Naive B cell (primary cell): Measurements from ENCODE around the gene CACNA1I. TPM values are rescaled to one million over a fixed set of nuclear protein-coding genes. Genes with fewer than 3 reads are reported as not detected.

ENCODE experiments used
- ATAC-seq, 2 donors: fragments of 150-1000 bp; cut with Tn5 transposase; 2 replicates each; pipeline ENCODE4 v1.10.0; 2021; ENCODE audit warnings: low read depth in 2 of 2, mild to moderate bottlenecking in 2 of 2, moderate library complexity in 2 of 2
- DNase-seq: peaks from one replicate; pipeline ENCODE4 v3.0.0; 2022
- H3K27ac Mint-ChIP-seq, 6 donors: one replicate each; pipeline ENCODE4 v1.8.0; 2020 to 2022; ENCODE audit warnings: mild to moderate bottlenecking in 6 of 6, mixed read lengths in 6 of 6, moderate library complexity in 5 of 6, inconsistent platforms in 2 of 6
- H3K27me3 Mint-ChIP-seq, 3 donors: one replicate each; pipeline ENCODE4 v1.8.0; 2021 to 2022; ENCODE audit warnings: mixed read lengths in 3 of 3, mild to moderate bottlenecking in 1 of 3
- H3K36me3 Mint-ChIP-seq, 2 donors: one replicate each; pipeline ENCODE4 v1.8.0; 2020 to 2022; ENCODE audit warnings: mixed read lengths in 2 of 2, inconsistent platforms in 1 of 2, mild to moderate bottlenecking in 1 of 2
- H3K4me1 Mint-ChIP-seq, 3 donors: one replicate each; pipeline ENCODE4 v1.8.0; 2020 to 2022; ENCODE audit warnings: mixed read lengths in 3 of 3, inconsistent platforms in 1 of 3, mild to moderate bottlenecking in 1 of 3, moderate library complexity in 1 of 3
- H3K4me3 Mint-ChIP-seq, 8 donors: one replicate each; pipeline ENCODE4 v1.8.0; 2020 to 2022; ENCODE audit warnings: mild to moderate bottlenecking in 8 of 8, mixed read lengths in 8 of 8, moderate library complexity in 8 of 8, inconsistent platforms in 2 of 8
- H3K9me3 Mint-ChIP-seq, 7 donors: one replicate each; pipeline ENCODE4 v1.8.0; 2020 to 2022; ENCODE audit warnings: mixed read lengths in 7 of 7, mild to moderate bottlenecking in 5 of 7, inconsistent platforms in 2 of 7, moderate library complexity in 1 of 7
- polyA plus RNA-seq, 6 donors: library from polyadenylated mRNA; unstranded; fragments of 300-500 nt; fragmentation: Illumina TruSeq; gene quantifications; one replicate each; pipeline ENCODE4 v1.2.3, GENCODE V29; 2021; ENCODE audit warnings: low read depth in 6 of 6

Gene CACNA1I
- polyA plus RNA-seq, 6 donors from 2014 or later, result not detected

DNA sequence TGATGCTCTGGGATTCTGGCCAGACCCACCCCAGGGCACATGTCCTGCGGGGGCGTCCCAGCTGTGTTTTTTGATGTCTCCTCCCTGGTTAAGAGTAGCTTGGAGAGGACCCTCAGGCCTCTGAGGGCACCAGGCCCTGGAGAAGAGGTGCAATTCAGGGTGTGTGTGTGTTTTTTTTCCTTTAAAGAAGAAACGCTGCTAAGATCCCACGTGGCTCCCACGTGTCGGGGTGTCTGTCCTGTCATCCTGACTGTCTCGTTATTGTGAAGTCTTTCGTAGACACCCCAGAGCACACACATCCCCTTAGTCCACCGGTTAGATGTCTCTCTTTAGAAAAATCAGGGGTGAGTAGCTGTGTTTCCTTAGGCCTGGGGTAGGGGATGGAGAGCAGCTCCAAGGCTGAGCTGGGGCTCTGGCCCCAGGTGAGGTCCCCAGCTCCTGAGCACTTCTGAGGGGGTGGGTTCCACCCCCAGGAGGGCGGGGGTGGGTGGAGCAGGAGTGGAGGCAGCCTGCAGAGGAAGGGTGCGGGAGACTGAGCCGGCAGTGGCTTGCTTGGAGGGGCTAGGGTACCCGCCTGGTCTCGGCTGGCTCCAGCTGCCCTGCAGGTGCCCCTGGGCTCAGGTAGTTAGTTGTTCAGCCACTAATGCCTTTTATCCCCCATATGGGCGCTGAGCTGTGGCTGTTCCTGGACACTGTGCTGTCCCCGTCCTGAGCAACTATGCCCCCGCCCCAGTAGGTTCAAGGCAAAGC is 116.4 kb downstream of the CACNA1I start:
- H3K36me3 Mint-ChIP-seq, result peaks cover 0 to 5% of the 10 kb centered on the region in 2 donors
- H3K27me3 Mint-ChIP-seq, result peaks cover 37 to 86% (median 63%) of the 10 kb centered on the region in 3 donors
- H3K9me3 Mint-ChIP-seq, result peaks cover 0 to 2% (median 0%) of the 10 kb centered on the region in 7 donors

GRCh38 chr22:39688186-39688785 is 117.7 kb downstream of the CACNA1I start:
- Mint-ChIP-seq H3K4me3 (no peak overlapping the region), H3K27me3 (peaks cover 43 to 83% (median 57%) of the 10 kb centered on the region in 3 donors), H3K36me3 (peaks cover 0 to 5% of the 10 kb centered on the region in 2 donors), H3K4me1 (peaks cover 8 to 20% (median 9%) of the 10 kb centered on the region in 3 donors), H3K27ac (peak overlapping the region in 1 of 6 donors; percentile 48), H3K9me3 (no peaks in the 10 kb centered on the region)
- DNase-seq (no peak), ATAC-seq (no peak)

More for the DNA sequence above, 116.4 kb downstream of the CACNA1I start:
- DNase-seq, result no peak
- Mint-ChIP-seq H3K4me3 (peak overlapping the region in 5 of 8 donors; percentile 26 to 71 (median 43)), H3K27ac (peak overlapping the region in 1 of 6 donors; percentile 26), H3K4me1 (peaks cover 8 to 20% (median 9%) of the 10 kb centered on the region in 3 donors)
- ATAC-seq, result no peak

GRCh38 chr22:39689421-39689820 is 118.9 kb downstream of the CACNA1I start:
- ATAC-seq (no peak), DNase-seq (no peak)
- Mint-ChIP-seq H3K4me1 (peaks cover 7 to 15% (median 14%) of the 10 kb centered on the region in 3 donors), H3K36me3 (peaks cover 0 to 5% of the 10 kb centered on the region in 2 donors), H3K9me3 (no peaks in the 10 kb centered on the region), H3K27me3 (peaks cover 42 to 83% (median 59%) of the 10 kb centered on the region in 3 donors), H3K4me3 (peak overlapping the region in 1 of 8 donors; percentile 72), H3K27ac (no peak overlapping the region)

DNA sequence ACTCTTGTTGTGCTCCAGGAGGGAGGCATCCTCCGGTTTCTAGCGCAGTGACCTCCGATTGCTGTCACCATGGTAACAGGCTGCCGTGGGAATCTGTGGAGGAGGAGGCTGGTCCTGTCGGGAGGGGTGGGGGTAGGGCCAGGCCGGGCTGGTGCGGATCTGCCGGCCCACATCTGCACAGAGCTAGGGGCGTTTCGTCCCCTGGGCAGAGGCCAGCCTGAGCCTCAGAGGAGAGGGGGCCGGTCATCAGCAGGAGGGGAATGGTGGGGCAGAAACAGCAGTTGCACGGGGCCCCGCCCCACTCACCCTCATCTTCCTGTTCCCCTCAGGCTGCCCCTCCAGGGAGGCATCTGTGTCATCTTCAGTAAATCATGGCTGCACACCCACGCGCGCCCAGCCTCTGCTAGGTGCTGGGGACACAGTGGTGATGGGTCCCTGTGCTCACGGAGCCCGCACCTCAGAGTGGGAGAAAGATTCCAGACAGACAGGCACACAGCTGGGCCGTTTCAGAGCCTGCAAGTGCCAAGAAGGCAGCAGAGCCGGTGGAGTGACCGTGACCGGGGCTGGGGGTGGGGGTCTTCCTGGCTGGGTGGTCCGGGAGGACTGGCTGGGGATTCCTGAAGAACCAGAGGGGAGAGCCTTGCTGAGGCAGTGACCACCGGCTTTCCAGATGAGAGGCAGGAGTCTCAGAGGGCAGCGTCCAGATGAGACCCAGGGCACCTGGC is 120.5 kb downstream of the CACNA1I start:
- Mint-ChIP-seq H3K4me1 (peaks cover 3 to 12% (median 7%) of the 10 kb centered on the region in 3 donors), H3K27ac (peak overlapping the region in 1 of 6 donors; percentile 67), H3K36me3 (peaks cover 0 to 5% of the 10 kb centered on the region in 2 donors), H3K4me3 (peak overlapping the region in 4 of 8 donors; percentile 32 to 44 (median 32)), H3K27me3 (peaks cover 49 to 85% (median 66%) of the 10 kb centered on the region in 3 donors), H3K9me3 (no peaks in the 10 kb centered on the region)
- ATAC-seq (peak; percentile 25 to 43), DNase-seq (no peak)

DNA sequence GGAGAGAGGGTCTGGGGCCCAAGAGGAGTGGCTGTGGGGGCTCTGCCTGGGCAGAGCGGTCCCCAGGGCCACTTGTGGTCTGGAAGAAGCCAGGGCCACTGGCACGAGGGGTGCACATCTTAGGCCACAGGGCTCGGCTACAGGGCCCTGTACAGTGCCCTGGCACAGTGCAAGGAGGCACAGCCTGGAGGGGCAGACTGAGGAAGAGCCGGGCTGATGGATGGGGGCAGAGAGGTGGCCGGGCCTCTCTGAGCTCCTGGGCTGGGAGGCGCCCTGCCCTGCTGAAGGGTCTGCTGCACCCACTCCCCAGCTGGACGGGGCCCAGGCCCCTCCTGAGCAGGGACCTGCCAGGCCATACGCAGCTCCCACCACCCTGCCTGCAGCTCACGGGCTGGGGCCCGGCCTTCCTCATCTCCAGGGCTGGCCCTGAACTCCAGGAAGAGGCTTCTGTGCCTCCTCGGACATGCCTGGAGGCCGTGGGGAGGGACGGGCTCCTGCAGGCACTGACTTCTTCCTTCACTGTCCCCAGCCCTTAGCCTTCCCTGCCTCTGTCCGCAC is 123.5 kb downstream of the CACNA1I start:
- DNase-seq, result no peak
- Mint-ChIP-seq H3K27me3 (peaks cover 38 to 56% (median 44%) of the 10 kb centered on the region in 3 donors), H3K4me1 (peaks cover 3 to 12% (median 7%) of the 10 kb centered on the region in 3 donors), H3K27ac (no peak overlapping the region), H3K9me3 (no peaks in the 10 kb centered on the region), H3K4me3 (no peak overlapping the region), H3K36me3 (no peaks in the 10 kb centered on the region)
- ATAC-seq, result no peak

DNA sequence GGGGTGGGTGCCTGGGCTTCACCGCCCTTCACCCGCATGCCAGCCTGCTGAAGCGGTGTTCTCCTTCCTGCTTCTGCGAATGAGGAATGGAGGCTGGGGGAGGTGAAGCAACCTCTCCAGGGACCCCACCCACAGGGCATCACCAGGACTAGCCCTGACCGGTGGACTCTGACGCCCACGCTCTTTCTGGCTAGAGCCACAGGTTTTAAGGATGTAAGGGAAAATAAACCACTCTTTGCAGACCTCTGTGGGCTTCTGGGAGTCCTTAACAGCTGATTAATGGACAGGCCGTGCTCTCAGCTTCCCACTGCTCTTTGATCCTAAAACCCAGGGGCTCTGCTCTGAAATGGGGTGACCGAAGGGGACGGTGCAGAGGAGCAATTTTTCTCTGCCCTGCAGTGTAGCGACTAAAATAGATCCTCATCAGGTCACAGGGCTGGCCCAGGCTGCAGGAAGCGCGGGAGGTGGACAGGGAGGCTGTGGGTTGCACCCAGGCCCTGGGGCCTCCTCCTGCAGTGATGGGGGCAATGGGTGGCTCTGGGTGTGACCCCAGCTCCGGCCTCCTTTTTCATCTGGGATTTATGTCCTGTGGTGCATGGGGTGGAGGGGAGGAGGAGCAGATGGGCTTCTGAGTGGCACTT is 127.4 kb downstream of the CACNA1I start:
- Mint-ChIP-seq H3K4me1 (peaks cover 0 to 10% (median 3%) of the 10 kb centered on the region in 3 donors), H3K9me3 (no peaks in the 10 kb centered on the region), H3K27me3 (peaks cover 28 to 43% (median 42%) of the 10 kb centered on the region in 3 donors), H3K4me3 (no peak overlapping the region), H3K27ac (no peak overlapping the region), H3K36me3 (no peaks in the 10 kb centered on the region)
- ATAC-seq, result no peak
- no peak for DNase-seq

GRCh38 chr22:39699631-39700360 is 129.2 kb downstream of the CACNA1I start:
- Mint-ChIP-seq H3K36me3 (no peaks in the 10 kb centered on the region), H3K27ac (peak overlapping the region in 1 of 6 donors; percentile 62), H3K27me3 (peaks cover 18 to 37% (median 31%) of the 10 kb centered on the region in 3 donors), H3K4me1 (peaks cover 0 to 6% (median 3%) of the 10 kb centered on the region in 3 donors), H3K9me3 (no peaks in the 10 kb centered on the region), H3K4me3 (no peak overlapping the region)
- ATAC-seq (no peak), DNase-seq (no peak)

- Mint-ChIP-seq H3K9me3 (no peaks in the 10 kb centered on the region), H3K4me1 (peaks cover 0 to 6% (median 3%) of the 10 kb centered on the region in 3 donors), H3K27me3 (peaks cover 18 to 36% (median 23%) of the 10 kb centered on the region in 3 donors), H3K4me3 (no peak overlapping the region), H3K27ac (no peak overlapping the region), H3K36me3 (no peaks in the 10 kb centered on the region)
- no peak for ATAC-seq
- DNase-seq, result no peak
Measured at GRCh38 chr22:39700565-39700964, 130.0 kb downstream of the CACNA1I start.

- no peaks in the 10 kb centered on the region for H3K36me3 Mint-ChIP-seq
- no peak overlapping the region for H3K4me3 Mint-ChIP-seq
- peak overlapping the region in 1 of 6 donors; percentile 36 for H3K27ac Mint-ChIP-seq
- DNase-seq (no peak), ATAC-seq (no peak)
- H3K4me1 Mint-ChIP-seq, result peaks cover 0 to 6% (median 5%) of the 10 kb centered on the region in 3 donors
- H3K9me3 Mint-ChIP-seq, result no peaks in the 10 kb centered on the region
- H3K27me3 Mint-ChIP-seq, result peaks cover 8 to 30% (median 18%) of the 10 kb centered on the region in 3 donors
Measured at GRCh38 chr22:39703091-39703490, 132.5 kb downstream of the CACNA1I start.

DNA sequence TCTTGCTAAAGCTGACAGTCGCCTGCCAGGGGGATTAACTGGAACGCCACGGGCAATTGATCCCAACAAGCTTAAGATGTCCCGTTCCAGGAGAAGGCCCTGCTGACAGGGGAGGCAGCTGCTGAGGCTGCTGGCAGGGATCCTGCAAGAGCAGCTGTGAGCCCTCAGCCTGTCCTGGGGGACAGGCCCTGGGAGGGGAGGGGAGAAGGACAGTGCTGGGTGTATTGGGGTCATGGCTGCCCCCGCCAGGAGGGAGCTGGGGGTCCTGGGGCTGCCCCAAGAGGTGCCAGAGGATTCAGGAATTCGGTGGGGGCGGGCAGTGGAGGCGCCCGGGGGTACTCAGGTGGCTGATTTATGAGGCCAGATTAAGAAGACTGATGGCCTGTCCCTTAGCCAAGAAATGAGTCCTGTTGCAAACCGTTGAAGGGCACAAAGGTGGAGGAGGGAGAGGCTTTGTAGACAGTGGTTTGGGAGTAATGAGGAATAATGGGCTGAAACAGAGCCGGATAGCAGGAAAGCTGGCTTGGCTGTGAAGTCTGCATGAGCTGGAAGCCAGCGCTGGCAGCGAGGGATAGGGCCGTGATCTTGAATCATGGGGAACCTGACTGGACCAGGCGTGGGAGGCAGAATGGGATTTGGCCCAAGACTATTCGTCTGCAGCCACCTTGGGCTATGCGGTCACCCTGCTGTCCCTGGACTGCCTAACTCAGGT is 133.5 kb downstream of the CACNA1I start:
- H3K9me3 Mint-ChIP-seq, result no peaks in the 10 kb centered on the region
- H3K27me3 Mint-ChIP-seq, result peaks cover 8 to 30% (median 12%) of the 10 kb centered on the region in 3 donors
- peaks cover 0 to 6% (median 5%) of the 10 kb centered on the region in 3 donors for H3K4me1 Mint-ChIP-seq
- no peaks in the 10 kb centered on the region for H3K36me3 Mint-ChIP-seq
- ATAC-seq (no peak), DNase-seq (no peak)
- peak overlapping the region in 1 of 6 donors; percentile 57 for H3K27ac Mint-ChIP-seq
- H3K4me3 Mint-ChIP-seq, result no peak overlapping the region

DNA sequence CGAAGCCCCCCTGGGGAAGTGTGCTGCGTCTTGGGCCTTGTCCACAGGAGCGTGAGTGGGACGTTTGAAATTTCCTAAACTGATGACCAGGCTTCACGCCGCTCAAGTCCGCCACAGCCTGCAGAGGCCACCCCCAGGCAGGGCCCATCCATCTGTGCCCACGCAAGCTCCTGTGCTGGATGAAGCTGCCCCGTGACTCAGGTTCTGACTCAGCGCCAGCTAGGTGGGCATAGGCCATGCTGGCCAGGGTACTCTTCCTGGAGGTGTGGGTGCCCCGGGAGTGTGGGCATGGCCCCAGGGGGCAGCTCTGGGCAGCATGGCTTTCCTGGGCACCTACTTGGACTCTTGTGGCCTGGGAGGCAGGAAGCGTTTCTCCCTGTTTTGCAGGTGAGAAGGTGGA is 134.8 kb downstream of the CACNA1I start:
- Mint-ChIP-seq H3K36me3 (no peaks in the 10 kb centered on the region), H3K4me1 (peaks cover 0 to 6% (median 5%) of the 10 kb centered on the region in 3 donors), H3K9me3 (no peaks in the 10 kb centered on the region)

More for the DNA sequence above, 134.8 kb downstream of the CACNA1I start:
- Mint-ChIP-seq H3K27me3 (peaks cover 8 to 31% (median 18%) of the 10 kb centered on the region in 3 donors), H3K4me3 (no peak overlapping the region), H3K27ac (no peak overlapping the region)
- ATAC-seq (no peak), DNase-seq (no peak)
